UCSD-AML1 (cell line): Measurements from ENCODE around the gene PPDPF.

Experiments used
- DNase-seq: peaks from one replicate; lab custom pipeline; 2025; ENCODE audit not compliant: unreplicated experiment; lab: John Stamatoyannopoulos, UW

Gene PPDPF

GRCh38 chr20:63519668-63520503 lies 679 bp upstream of the PPDPF start:
- DNase-seq: peak; percentile 81

- peak; percentile 73 for DNase-seq
These were observed 503 bp downstream of the PPDPF start for GRCh38 chr20:63520934-63521601.

GRCh38 chr20:63521602-63522001 lies 1.0 kb downstream of the PPDPF start:
- no peak for DNase-seq

GRCh38 chr20:63522091-63522868 lies 1.7 kb downstream of the PPDPF start:
- no peak for DNase-seq

DNA sequence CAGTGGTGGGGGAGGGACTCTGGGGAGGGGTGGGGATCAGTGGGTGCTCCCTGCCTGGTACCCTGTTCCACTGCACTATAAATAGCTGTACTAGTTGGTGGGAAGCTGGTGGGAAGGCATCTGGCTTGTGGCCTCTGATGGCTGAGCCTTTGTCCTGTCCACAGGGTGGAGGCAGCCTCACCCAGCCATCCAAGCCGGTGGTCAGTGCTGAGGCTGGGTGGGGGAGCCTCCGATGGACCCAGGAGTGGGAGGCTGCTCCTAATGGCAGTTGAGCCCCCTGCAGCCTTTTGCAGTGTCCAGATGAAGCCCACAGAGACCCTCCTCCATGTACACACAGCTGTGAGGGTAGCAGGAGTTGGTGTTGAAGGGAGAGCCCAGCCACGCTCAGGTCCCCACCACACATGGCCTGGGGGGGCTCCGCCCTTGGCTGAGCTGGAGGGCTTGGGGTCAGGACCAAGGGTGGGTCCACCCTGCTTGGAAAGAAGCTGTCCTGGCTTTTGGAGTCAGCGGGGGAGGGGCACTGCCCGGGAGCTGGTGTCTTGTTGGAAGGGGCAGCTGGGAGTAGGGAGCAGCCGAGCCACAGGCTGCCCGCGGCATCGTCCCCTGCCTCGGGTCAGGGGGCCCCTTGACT lies 2.5 kb downstream of the PPDPF start:
- no peak for DNase-seq

GRCh38 chr20:63525185-63525584 lies 4.6 kb downstream of the PPDPF start:
- DNase-seq: no peak

- DNase-seq: no peak
These were observed 5.4 kb downstream of the PPDPF start for GRCh38 chr20:63525971-63526370.

DNA sequence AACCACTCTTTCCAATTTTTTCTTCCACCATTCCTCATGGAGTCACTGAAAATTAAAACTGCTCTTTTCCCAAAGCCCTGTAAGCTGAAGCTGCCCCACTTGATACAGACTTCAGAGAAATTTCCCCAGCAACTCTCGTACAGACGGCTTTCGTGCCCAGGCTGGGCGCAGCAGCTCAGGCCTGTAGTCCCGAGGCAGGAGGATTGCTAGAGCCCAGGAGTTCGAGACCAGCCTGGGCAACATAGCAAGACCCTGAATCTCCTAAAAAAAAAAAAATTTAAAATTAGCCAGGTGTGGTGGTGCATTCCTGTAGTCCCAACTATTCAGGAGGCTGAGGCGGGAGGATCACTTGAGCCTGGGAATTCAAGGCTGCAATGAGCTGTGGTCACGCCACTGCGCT lies 6.6 kb downstream of the PPDPF start:
- no peak for DNase-seq

- no peak for DNase-seq
These were observed 8.8 kb downstream of the PPDPF start for GRCh38 chr20:63529180-63529860.

DNA sequence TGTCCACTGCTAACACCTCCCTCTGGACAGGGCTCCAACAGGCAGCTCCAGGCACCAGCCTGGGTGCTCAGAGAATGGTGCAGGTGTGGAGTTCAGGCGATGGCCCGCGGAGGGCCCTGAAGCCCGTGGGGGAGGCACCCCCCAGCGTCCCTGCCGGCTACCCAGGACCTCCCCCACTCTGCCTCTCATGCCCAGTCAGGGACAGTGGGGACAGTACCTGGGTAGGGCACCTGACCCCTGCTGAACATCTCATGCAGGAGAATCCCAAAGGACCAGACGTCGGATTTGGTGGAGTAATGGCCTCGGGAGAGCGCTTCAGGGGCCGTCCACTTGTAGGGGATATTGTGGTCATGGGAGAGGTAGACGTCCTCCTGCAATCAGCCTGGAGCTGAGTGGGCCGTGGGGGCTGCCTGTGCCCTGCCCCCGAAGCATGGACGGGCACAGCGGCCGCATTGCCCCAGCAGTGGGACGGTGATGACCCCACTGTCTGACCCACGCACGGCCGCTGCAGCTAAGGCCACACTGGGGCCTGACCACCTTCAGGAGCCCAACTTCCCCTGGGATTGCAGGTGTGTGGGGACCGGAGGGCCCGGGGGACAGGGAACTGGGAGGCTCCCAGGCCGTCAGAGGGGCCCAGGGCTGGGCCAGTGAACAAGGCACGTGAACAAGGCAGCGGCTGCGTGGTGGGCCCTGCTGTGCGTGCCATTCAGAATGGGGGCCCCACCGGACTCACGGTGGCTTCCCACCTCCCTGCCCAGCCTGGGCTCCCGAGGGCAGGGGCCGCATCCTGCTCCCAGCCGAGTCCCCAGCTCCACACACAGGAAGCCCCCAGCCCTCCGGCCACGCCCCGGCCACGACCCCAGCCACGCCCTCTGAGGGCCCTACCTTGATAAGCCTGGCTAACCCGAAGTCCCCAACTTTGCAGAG lies 9.6 kb downstream of the PPDPF start:
- DNase-seq: no peak

DNA sequence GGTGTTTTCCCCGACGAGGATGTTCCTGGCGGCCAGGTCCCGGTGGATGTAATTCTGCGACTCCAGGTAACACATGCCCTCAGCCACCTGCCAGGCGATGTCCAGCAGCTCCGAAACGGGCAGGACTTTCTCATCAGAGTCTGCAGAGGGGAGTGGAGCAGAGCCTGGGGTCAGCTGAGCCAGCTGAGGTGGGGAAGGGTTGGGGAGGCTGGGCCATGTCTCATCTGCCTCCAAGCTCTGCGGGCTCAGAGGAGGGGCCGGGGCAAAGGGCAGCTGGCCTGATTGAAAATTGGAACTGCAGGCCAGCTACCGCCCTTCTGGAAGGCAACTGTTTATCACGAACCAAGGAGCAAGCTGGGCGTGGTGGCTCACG lies 10.2 kb downstream of the PPDPF start:
- DNase-seq: no peak

DNA sequence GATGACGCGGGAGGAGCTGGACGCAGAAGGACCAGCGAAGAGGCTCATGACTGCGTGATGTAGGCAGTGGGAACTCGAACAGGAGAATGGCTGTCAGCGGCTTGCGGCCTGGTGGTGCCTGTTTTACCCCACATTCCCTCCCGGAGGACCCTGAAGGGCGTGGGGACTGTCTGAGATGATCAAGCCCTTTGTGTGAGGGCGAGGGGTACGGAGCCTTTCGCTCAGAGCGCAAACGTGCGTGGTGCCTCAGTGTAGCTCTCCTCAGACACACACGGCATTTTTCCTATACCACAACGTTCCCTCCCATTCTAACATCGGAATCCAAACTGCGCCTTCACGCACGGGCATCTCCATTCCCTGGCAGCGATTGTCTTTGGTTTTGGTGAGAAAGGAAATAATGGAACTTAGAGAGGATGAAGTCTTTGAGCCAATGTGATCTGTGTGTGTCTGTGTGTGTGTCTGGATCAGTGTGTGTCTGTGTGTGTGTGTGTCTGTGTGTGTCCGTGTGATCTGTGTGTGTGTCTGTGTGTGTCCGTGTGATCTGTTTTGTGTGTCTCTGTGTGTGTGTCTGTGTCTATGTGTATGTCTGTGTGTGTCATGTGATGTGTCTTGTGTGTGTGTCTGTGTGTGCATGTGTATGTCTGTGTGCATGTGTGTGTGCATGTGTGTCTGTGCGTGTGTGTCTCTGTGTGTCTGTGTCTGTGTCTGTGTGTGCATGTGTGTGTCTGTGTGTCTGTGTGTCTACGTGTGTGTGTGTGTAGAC lies 11.3 kb downstream of the PPDPF start:
- DNase-seq: no peak

DNA sequence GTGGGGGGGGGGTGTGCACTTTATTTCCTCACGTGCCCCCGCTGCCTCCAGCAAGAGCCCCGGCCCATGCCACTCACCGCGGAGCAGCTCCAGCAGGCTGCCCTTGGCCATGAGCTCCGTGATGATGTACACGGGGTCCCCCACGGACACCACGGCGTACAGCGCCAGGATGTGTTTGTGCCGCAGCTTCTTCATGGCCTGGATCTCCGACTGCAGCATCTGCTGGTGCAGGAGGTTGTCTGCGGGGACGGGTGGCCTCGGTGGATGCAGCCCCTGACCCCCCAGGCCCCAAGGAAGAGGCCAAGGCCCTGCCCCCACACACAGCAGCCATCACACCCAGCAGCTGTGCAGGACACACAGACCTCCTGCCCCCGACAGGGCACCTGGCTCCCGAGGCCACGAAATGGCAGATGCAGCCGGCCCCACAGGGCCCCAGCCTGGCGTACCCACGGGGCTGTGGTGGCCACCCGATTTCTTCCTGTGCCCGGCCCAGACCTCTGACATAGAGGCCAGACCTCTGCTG lies 11.9 kb downstream of the PPDPF start:
- DNase-seq: no peak

- no peak for DNase-seq
These were observed 12.8 kb downstream of the PPDPF start for GRCh38 chr20:63533388-63533787.

DNA sequence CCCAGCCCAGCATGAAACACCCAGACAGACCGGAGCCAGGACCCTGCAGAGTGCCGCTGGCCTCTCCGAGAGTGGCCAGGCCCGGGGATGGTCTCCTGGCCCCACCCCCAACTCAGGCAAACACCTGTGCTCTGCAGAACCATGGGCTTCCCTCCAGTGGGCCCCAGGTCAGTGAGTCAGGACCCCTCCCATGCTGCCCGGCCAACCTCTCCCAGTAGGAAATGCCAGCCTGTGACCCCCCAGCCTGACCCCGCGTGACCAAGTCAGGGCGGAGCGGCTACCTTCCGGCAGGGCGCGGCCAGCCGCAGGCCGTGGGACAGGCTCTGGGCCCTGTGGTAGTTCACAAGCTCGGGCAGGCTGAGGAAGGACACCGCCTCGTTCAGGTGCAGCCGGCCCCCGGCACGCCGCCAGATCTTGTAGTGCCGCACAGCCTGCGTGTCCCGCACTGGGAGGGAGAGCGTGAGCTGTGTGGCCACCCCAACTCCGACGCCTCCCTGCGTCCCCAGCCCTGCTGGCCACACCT lies 13.4 kb downstream of the PPDPF start:
- no peak for DNase-seq

- DNase-seq: no peak
These were observed 13.9 kb downstream of the PPDPF start for GRCh38 chr20:63534427-63534830.

DNA sequence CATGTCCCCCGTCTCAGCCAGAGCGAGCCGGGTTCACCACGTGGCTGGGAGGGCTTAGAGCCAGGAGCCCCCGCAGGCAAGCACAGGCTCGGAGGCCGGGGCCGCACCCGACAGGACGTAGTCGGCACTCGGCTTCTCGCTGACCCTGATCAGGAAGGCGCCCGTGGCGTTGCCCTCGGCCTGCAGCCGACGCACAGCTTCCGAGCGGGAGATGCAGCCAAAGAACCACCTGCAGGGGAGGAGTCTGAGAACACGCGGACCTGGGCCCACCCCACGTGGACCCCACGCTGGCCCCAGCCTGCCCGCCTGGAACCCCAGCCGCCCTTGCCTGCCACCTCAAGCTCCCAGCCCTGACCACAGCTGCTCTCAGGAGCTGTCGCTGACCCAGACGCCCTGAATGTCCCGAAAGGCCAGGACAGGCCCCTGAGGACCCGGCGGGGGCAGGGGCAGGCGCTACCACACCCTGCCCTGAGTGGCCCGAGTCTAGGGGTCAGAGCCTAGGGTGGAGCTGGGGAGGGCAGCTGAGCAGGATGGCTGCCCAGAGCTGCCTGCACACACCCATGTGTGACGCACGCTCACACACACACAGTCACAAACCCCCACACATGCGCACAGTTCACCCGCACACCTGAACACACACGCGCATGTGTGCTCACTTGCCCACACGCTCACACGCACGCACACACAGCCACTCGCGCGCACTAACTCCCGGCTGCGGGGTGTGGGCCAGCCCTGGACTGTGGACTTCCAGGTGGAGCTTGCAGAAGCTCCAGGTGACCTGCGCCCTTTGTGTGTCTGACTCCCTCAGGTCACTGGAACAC lies 14.5 kb downstream of the PPDPF start:
- no peak for DNase-seq
